GM21619 (cell line): ENCODE measurements around the gene C17orf107.
A peak's percentile ranks its signal among the peaks of the same experiment; 100 is the strongest.

ENCODE experiments used
- ATAC-seq: cut with Tn5 transposase; IDR thresholded peaks from one replicate; pipeline ENCODE4 v1.9.1; 2021; ENCODE audit not compliant: unreplicated experiment

Gene C17orf107

GRCh38 chr17:4948166-4948930, 49.0 kb downstream of the C17orf107 start, which contains the start of gene PFN1:
TSS of gene PFN1 (minus strand) at chr17:4948530. CDS start at chr17:4948394, 136 bp downstream.
- ATAC-seq: no peak

- ATAC-seq: peak; percentile 23
These were observed 49.6 kb downstream of the C17orf107 start for GRCh38 chr17:4948931-4949320.

- ATAC-seq: peak; percentile 23
These were observed 50.2 kb downstream of the C17orf107 start for GRCh38 chr17:4949321-4950074.

GRCh38 chr17:4950075-4950745, 50.9 kb downstream of the C17orf107 start:
- peak; percentile 5 for ATAC-seq

- ATAC-seq: no peak
These were observed 51.4 kb downstream of the C17orf107 start, which contains the start of gene ENO3 for GRCh38 chr17:4950746-4951204. TSS of gene ENO3 (plus strand) at chr17:4951119. CDS start at chr17:4951830, 711 bp downstream.

GRCh38 chr17:4951486-4951885, 52.1 kb downstream of the C17orf107 start:
- ATAC-seq: no peak
